Activated CD4-positive, alpha-beta T cell treated with anti-CD3 and anti-CD28 coated beads, Interleukin-2, amount 50 U/mL, for 48 hours (primary cell): Measurements from ENCODE around the gene ELAVL2.
"Not testable (repeated sequence)": the region's sequence is repeated elsewhere in the genome, so short reads cannot be mapped to it uniquely, and the experiment has no call there.

Source experiments
- DNase-seq, 2 experiments: peaks; one replicate each; pipeline ENCODE4 v3.0.0-alpha.2; 2020

The ELAVL2 gene

GRCh38 chr9:23769307-23769935 is 56.6 kb downstream of the ELAVL2 start:
- DNase-seq = no peak

DNA sequence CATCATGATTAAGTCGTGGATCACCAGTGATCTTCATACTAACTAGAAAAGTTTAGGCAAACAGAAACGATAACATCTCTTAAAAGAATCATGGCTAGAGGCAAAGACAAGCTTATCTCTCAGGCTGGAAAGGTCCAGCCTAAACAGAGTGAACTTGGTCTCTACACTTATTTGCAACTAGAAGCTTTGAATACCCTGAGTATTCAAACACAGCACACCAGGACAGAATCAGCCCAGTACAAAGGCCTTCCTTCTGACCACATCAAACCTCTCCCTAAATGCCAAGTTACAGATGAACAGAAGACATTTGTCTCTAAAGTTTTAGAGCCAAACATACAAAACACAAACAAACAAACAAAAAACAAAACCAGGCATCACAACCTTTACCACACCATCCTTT is 57.2 kb downstream of the ELAVL2 start:
- DNase-seq = no peak

GRCh38 chr9:23766613-23767012 is 59.4 kb downstream of the ELAVL2 start:
- no peak for DNase-seq

GRCh38 chr9:23765561-23765960 is 60.5 kb downstream of the ELAVL2 start:
- DNase-seq = no peak

DNA sequence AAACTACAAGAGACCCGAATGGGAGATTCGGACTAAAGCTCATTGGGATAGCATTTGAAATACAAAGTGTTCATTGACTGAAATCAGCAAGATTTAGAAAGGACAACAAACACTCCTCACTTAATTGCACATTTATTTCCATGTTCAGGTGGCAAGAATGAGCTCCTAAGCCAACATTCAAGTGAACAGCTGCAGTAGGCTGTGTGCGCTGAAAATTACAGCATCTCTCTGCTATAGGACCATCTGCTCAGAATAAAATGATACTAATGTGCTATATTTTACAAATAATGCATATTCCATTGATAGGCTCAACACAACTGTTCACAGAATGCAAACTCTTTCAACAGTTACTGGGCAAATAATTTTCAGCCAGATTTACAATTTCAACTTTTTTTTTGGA is 61.8 kb downstream of the ELAVL2 start:
- no peak for DNase-seq

GRCh38 chr9:23754551-23754950 is 71.5 kb downstream of the ELAVL2 start:
- no peak for DNase-seq

GRCh38 chr9:23752859-23753258 is 73.2 kb downstream of the ELAVL2 start:
- no peak for DNase-seq

- no peak for DNase-seq
Observed at GRCh38 chr9:23751633-23752032, 74.4 kb downstream of the ELAVL2 start.

DNA sequence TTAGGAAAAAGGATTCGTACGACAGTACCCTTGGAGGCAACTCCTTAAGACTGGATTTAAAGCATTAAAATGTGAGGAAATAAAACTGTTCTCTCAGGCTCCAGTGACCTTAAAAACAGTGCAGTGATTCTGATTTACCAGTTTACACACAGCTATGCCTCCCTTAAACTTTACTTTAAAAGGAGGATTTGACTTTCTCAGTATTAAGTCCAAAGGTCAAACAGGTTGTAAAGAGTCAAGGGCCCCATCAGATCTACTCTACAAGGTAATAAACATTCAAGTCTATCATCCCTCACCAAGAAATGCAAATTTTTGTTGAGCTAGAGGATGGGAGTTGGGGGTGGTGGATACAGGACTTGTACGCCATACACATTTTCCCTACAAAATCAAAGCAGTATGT is 75.2 kb downstream of the ELAVL2 start:
- DNase-seq = no peak

DNA sequence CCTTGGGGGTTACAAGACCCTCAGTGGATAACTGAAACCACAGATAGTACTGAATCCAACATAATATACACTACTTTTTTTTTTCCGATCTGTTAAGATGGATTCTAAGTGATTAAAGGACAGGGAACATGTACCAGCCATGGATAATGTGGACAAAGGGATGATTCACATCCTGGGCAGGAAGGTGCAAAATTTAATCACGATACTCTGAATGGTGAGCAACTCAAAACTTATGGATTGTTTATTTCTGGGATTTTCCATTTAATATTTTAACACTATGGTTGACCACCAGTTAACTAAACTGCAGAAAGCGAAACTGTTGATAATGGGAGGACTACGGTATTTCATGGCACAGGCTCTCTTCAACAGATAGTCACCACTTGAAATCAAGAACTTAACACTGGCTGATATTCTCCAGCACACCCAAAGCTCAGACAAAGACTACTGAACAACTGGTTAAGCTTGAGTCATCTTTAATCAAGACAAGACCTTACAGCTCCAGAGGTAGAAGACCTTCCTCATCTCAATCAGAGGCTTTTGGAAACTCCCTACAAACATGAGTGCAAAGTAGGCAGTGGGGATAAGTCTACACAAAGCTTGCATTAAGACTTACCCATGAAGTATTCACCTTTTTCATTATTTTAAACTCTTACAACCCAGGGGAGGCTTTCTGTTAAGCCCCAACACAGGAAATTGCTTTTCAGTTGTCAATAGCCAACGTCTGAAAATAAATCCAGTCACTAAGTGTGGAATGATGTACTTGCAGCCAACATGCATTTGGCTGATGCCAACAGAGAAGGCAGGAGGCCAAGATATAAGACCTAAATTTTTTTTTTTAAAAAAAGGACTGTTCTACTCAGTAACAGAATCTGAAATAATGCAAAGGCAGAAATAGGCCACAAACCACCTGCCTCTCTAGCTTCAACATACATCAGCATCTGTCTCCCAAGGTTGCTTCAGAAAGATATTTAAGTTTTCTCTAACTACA is 78.7 kb downstream of the ELAVL2 start:
- no peak for DNase-seq

DNA sequence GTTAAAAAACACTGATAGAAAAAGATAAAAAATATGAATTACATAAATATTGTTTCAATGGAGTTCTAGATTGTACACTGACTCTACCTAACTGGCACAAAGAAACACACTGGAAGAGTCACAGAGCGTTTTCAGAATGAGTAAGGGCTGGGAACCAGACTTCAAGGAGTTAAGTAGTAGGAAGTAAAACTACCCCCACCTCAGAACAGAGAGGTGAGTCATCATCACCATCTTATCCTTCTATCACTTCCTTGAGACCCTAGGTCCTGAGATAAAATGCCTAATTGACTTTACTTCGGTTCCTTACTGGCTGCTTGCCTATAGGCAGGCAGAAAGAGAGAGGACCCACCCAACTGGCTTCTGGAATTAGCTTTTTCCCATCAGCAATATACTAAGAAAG is 79.7 kb downstream of the ELAVL2 start:
- no peak for DNase-seq

GRCh38 chr9:23743036-23743435 is 83.0 kb downstream of the ELAVL2 start:
- no peak for DNase-seq

DNA sequence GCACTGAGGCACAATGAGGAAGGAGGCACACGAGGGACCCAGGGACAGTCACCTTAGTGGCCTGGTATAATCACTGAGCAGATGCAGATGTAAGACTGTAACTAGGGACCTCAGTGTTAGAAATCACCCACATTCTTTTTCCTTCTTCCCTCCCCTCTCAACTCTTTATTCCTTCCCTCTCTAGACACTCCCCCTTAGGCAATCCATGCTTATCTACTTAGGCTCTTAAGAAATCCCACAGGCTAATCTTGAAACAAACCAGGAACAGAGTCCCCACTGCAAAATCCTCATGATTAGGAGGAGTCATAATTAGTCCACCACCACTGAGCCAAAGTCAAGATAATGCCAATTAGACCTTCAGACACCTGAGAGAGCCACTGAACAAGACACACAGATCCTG is 84.7 kb downstream of the ELAVL2 start:
- DNase-seq = no peak

GRCh38 chr9:23740531-23740930 is 85.5 kb downstream of the ELAVL2 start:
- no peak for DNase-seq

DNA sequence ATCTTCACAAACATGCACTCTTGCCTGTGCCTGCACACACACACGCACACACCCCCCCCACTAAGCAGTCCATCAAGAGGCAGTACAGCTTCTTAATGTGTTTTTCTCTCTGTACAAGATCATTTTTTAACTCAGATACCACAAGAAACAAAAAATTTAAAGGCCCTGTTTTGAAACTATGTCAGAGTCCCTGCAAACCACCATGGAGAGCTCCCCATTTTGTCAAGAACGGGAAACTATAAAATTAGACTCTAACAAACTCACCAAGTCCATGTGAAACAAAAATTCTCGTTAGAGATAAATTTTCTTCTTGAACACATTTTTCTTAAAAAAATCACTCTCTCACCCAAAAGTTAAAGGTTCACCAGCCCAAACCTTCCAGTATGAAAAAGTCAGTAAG is 86.3 kb downstream of the ELAVL2 start:
- DNase-seq = no peak

DNA sequence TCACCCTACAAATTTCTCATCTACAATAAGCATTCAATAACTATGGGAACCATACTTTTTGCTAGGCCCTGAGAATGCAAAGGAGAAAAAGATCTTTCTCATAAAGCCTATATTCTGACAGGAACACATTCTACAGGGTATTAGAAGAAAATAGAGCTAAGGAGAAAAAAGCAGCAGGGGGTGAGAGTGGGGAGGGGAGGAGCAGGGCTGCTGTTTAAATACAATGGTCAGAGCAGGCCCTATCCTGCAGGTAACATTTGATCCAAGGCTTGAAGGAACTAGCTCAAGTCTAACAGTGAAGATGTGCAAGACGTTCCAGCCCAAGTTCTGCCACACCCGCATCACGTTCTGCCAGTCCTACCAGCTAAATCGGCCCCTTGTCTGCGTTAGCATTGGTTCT is 89.7 kb downstream of the ELAVL2 start:
- no peak for DNase-seq

DNA sequence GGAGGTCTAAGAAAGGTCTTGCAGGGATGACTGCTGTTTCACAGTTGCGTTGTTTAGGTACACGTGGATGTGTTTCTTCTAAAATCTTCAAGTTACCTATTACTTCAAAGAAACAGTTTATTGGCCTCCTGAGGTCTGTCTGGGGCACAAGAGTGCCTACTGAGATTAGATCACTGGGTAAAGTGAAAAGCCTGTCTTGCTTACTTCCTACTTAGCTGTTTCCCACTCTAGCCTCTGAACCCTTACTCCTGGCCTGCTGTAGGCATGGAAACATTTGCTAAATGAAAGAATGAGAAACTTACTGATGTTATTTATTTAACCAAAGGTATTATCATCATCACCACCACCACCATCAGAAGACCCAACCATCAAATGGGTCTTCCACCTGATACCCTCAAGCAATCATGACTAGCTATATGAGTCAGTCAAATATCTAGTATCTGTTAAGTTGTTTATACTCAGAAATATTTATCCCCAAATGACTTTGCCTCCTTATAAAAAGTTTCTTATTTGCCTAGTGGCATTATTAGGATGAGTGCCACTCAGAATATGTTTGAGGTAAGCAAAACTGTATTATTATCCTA is 92.5 kb downstream of the ELAVL2 start:
- DNase-seq = no peak

- DNase-seq = no peak
Observed at GRCh38 chr9:23731353-23731752, 94.7 kb downstream of the ELAVL2 start.

- DNase-seq = no peak
Observed at GRCh38 chr9:23730364-23730763, 95.7 kb downstream of the ELAVL2 start.

DNA sequence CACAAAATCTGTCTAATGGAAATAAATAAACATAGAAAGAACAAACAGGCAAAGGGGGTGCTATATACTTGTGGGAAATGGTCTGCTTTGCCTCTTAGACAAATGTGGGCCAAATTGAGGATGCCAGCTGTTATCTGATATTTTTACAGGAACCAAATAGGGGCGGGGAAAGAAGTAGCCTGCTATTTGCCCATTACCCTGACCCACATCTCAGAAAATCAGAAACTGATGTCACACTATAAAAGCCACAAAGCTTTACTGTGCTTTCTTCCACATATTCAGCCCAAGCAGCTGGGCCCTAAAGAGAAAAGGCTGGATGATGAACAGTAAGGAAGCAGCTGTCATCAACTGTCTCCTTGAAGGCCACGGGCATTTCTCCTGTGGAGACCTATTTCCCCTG is 97.3 kb downstream of the ELAVL2 start:
- DNase-seq = no peak

- DNase-seq = no peak
Observed at GRCh38 chr9:23725279-23725946, 100.6 kb downstream of the ELAVL2 start.

GRCh38 chr9:23723672-23724071 is 102.4 kb downstream of the ELAVL2 start:
- no peak for DNase-seq

DNA sequence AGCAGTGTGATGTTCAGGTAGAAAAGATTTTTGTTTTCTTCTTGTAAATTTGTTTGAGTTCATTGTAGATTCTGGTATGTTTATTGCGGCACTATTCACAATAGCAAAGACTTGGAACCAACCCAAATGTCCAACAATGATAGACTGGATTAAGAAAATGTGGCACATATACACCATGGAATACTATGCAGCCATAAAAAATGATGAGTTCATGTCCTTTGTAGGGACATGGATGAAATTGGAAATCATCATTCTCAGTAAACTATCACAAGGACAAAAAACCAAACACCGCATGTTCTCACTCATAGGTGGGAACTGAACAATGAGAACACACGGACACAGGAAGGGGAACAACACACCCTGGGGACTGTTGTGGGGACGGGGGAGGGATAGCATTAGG is 103.0 kb downstream of the ELAVL2 start:
- not testable (repeated sequence) for DNase-seq
